Heart left ventricle (tissue), 13 donors: ENCODE measurements around the gene ELOVL5.

ENCODE experiments used
- POLR2A ChIP-seq, 2 donors: fragments of 450-650 bp; IDR thresholded peaks; one replicate each; pipeline ENCODE4 v1.6.1; 2017; ENCODE audit warnings: antibody characterized with exemption in 2 of 2, mild to moderate bottlenecking in 2 of 2, moderate library complexity in 2 of 2
- TF ChIP-seq, protein P1 (sequence below), 12 donors: fragments of 200-600 bp; sonication (generic) in 4 of 12; IDR thresholded peaks; one replicate each; pipeline versions ENCODE4 v1.5.0 to v1.8.0; 2018 to 2022; ENCODE audit warnings: antibody characterized with exemption in 12 of 12, mild to moderate bottlenecking in 5 of 12
- donor health status: ischemic (EF 13 %, LVEDD 7.1; RV severe dilation, severe dysfunction).
- donor health status: DM: no; HTN: yes; CAD: no.
- donor health status: DM: no; HTN: no; CAD: no.
- donor health status: ischemic (EF 25% LVEDD 6.9; RV normal size, moderate dysfunction).
- donor health status: ischemic (EF 25% LVEDD 5.7; RV mildly dilated, moderate dysfunction).
- donor health status: ischemic (EF 35%, LVEDD 5.7; RV mildly dilated, moderate dysfunction).
- donor health status: nonischemic (EF 11% LVEDD 7.7; RV severe dilation, severe dysfunction).
- donor health status: DM: yes; HTN: yes; CAD: no.
- donor health status: PGD.
- donor health status: ischemic (EF 29% LVEDD 5.4; RV normal size, mild dysfunction).
- donor health status: nonischemic (EF 23%, LVEDD 6.1; RV moderate dilation, normal function).

DNA sequence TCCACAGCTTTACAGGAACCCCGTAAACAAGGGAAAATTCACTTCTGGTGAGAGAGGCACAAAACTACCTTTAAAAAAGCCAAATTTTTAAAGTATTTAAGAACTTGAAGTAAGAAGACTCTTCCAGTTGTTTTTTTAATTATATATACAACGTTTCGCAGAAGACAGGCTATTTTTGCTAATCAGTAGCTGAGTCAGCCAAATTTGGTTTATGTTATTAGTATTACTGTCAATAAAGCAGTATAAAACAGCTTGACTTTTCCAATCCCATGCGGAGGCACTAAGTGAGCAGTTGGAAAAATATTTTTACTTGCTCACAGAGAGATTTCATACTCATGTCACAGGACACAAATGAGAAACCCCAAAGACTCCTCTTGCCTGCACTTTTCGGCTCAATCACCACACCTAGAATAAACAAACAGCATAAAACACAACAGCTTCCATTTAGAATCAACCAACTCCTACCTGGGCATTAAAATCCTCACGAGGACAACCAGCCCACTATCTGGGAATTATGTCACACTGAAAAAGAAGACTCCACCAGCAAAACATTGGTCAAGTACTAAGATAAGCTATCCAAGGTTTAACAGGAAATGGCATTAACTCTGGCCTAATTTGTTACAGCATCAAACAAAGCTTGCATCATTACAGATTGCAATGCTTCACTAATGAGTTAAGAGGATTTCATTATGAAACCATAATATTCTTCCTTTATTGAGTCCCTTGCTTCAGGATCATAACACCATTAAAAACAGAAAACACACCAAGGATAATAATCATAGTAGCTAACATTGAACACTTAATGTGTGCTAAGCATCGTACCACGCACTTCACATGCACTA is 26.3 kb downstream of the ELOVL5 start:
- TF ChIP-seq, protein P1, sequence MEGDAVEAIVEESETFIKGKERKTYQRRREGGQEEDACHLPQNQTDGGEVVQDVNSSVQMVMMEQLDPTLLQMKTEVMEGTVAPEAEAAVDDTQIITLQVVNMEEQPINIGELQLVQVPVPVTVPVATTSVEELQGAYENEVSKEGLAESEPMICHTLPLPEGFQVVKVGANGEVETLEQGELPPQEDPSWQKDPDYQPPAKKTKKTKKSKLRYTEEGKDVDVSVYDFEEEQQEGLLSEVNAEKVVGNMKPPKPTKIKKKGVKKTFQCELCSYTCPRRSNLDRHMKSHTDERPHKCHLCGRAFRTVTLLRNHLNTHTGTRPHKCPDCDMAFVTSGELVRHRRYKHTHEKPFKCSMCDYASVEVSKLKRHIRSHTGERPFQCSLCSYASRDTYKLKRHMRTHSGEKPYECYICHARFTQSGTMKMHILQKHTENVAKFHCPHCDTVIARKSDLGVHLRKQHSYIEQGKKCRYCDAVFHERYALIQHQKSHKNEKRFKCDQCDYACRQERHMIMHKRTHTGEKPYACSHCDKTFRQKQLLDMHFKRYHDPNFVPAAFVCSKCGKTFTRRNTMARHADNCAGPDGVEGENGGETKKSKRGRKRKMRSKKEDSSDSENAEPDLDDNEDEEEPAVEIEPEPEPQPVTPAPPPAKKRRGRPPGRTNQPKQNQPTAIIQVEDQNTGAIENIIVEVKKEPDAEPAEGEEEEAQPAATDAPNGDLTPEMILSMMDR (IDR thresholded peaks at IDR 0.05): no peak
- no peak for TF ChIP-seq POLR2A (IDR thresholded peaks at IDR 0.05)
